H1 (cell line): Measurements from ENCODE around the gene GSK3B.

ENCODE experiments used
- CTCF ChIP-seq, 3 experiments: IDR thresholded peaks; 1 replicate in 2 of 3; 2 replicates in 1 of 3; pipeline versions ENCODE4 v1.5.1 to v1.6.1; 2011; ENCODE audit warnings: low read length in 3 of 3, mild to moderate bottlenecking in 3 of 3, inconsistent platforms in 2 of 3, low read depth in 1 of 3, moderate library complexity in 1 of 3; ENCODE audit not compliant: insufficient read depth in 1 of 3; ENCODE audit errors: control extremely low read depth in 1 of 3
- TF ChIP-seq, protein P1 (sequence below): IDR thresholded peaks from 2 replicates; pipeline ENCODE4 v1.6.1; 2011; ENCODE audit warnings: low read length, improper control_type of control experiment

GRCh38 chr3:120062474-120062873, 31.8 kb downstream of the GSK3B start:
- TF ChIP-seq CTCF (IDR thresholded peaks at IDR 0.05; ENCODE audit: control extremely low read depth in 1 of 3, insufficient read depth in 1 of 3, low read depth in 1 of 3, low read length in 3 of 3), result no peak
- TF ChIP-seq, protein P1, sequence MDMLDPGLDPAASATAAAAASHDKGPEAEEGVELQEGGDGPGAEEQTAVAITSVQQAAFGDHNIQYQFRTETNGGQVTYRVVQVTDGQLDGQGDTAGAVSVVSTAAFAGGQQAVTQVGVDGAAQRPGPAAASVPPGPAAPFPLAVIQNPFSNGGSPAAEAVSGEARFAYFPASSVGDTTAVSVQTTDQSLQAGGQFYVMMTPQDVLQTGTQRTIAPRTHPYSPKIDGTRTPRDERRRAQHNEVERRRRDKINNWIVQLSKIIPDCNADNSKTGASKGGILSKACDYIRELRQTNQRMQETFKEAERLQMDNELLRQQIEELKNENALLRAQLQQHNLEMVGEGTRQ, result no peak
